Activated CD4-positive, CD25-positive, alpha-beta regulatory T cell treated with anti-CD3 and anti-CD28 coated beads, Interleukin-2, amount 50 U/mL, for 24 hours (primary cell): ENCODE measurements around the gene TSEN2.
A peak's percentile ranks its signal among the peaks of the same experiment; 100 is the strongest.
"Not testable (repeated sequence)": the region's sequence is repeated elsewhere in the genome, so short reads cannot be mapped to it uniquely, and the experiment has no call there.

Experiments
- ATAC-seq, 2 donors: fragments of 150-1000 bp; cut with Tn5 transposase; one replicate each; pipeline ENCODE4 v1.10.0; 2021; ENCODE audit warnings: mild to moderate bottlenecking in 1 of 2, moderate library complexity in 1 of 2

TSEN2 gene

DNA sequence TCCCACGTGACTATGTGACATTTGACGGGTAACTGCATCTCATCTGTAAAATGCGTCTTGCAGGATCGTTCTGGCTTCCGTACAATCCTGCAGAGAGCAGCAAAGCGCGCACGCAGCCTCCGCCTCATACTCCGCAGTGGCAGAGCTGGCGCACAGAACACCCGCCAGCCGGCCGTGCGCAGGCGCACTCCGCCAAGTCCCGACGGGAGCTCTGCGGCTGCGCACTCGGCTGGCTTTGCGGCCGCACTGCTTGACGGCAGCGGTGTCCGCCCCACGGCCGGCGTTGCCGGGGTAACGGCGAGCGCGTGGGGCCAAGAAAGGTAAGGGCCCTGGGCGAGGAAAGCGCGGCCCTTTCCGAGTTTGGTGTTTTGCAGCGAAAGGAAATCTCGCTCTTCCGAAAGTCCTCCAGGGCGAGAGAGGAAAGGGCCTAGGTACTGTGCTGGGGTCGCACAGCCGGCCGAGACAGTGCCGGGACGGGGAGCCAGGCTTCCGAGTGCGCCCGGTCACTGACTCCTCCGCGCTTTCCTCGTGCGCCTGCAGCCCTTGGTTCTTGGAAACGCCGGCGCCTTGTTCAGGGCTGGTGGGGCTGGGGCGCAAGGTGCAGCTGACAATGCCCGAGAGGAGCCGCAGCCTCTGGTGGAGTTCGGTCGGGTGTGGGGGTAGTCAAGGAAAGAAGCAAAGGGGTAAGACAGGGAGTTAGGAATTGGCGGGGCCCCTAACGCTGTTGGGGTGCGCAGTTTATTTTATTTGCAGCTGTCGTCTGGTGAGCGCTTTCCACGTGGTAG is at the start of gene TSEN2:
TSS of gene TSEN2 (plus strand) at position 283 of the 785 bp plus-strand sequence. CDS start 5,321 bp downstream, outside the sequence.
- ATAC-seq = peak; percentile 96 to 97

GRCh38 chr3:12436514-12437220 is 47.6 kb upstream of the TSEN2 start:
- ATAC-seq = no peak

GRCh38 chr3:12437221-12437605 is 47.1 kb upstream of the TSEN2 start:
- ATAC-seq = no peak

- ATAC-seq = no peak
These were observed 46.4 kb upstream of the TSEN2 start for GRCh38 chr3:12437861-12438260.

- ATAC-seq = no peak
These were observed 46.0 kb upstream of the TSEN2 start for GRCh38 chr3:12438318-12438717.

DNA sequence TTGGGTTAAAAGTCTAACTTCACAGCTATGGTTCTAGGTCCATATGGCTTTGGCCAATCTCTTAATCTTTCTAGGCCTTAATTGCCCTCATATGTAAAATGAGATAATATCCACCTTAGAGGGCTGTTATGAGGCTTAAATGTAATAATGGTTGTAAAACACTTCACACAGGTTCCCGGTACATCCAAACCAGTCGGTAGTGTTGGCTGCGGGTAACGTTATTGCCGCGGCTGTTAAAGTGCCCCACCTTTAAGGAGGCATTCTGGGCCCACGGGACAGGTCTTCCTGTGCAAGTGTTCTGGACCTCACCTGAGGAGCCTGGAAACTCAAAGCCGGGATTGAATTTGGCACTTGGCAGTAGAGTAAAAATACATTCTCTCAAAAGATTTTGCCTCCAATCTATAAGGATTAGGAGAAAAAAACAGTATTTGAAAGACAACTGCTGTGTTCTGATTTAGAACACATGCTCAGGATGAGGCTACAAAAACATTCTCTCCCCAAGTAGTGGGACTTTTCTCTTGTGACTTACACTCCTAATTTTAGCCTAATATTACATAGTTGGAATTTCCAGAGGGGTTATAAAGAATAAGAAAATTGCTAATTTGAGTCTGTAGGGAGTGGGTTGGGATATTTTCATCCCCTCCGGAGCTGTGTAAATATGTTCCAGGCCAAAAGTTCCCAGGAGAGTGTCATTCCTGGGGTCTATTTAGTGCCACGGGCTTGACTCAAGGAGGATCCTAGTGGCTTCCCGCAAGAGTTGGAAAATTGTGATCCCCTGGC is 44.9 kb upstream of the TSEN2 start:
- no peak for ATAC-seq

- no peak for ATAC-seq
These were observed 43.2 kb upstream of the TSEN2 start for GRCh38 chr3:12440927-12441714.

- no peak for ATAC-seq
These were observed 41.4 kb upstream of the TSEN2 start for GRCh38 chr3:12442654-12443501.

- ATAC-seq = no peak
These were observed 40.3 kb upstream of the TSEN2 start for GRCh38 chr3:12443781-12444522.

DNA sequence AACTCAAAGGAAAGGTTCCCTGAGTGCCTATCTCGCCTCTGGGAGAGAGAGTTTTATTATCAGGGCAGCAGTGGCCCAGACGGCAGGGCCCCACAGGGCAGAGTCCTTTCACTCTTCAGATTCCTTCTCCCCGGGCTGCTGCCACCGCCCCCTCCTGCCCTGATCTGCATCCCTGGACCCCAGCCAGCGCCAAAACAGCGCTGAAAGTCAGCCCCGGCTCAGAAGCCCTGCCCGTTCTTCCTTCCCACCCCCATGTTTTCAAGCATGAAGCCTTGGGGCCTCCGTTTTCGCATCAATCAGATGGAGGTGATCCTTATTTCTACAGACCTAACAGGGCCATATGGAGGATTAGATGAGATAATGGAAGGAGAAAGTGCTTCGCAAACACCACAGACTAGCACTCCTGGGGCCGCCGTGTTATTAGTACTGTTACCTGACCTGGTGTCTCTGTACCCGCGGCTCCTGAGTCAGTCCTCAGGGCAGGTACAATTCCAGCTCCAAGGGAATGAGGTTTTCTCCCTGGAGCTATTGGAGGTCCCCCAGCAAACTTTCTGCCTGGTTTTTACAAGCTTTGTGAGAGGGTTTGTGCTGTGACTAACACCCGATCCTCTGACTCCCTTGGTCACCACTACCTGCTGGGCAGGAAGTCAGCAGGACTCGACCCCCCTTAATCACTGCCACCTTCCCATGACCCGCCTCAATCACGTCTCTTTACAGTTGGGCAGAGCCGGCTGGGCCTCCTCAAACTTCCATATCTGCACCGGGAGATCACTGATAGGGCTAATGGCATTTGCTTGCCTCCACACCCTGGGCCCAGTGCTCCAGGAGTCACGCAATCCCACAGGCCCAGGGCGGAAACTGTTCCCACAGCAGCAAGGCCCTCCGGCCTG is 39.5 kb upstream of the TSEN2 start:
- ATAC-seq = no peak

- no peak for ATAC-seq
These were observed 38.6 kb upstream of the TSEN2 start for GRCh38 chr3:12445523-12446240.

- no peak for ATAC-seq
These were observed 38.0 kb upstream of the TSEN2 start for GRCh38 chr3:12446298-12446697.

GRCh38 chr3:12447075-12447474 is 37.2 kb upstream of the TSEN2 start:
- ATAC-seq = no peak

DNA sequence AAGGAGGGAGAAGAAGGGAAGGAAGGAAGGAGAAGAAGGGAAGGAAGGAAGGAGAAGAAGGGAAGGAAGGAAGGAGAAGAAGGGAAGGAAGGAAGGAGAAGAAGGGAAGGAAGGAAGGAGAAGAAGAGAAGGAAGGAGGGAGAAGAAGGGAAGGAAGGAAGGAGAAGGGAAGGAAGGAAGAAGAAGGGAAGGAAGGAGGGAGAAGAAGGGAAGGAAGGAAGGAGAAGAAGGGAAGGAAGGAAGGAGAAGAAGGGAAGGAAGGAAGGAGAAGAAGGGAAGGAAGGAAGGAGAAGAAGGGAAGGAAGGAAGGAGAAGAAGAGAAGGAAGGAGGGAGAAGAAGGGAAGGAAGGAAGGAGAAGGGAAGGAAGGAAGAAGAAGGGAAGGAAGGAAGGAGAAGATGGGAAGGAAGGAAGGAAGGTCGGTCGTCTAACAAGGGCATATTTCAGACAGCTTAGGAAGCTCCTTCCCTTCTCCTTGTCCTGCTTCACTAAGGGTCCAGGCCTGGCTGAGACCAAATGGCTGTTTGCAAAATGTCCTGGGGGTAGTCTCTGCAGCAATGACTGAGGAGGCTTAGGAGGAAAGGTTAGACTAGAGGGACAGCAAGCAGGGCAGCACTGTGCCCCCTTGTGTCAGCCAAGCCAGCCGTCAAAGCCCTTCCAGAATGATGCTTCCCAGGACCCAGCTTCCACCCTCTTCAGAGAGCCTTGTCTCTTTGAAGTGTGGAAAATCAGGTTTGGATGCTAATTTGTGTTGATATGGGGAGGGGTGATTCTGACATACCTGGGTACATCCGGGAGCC is 35.7 kb upstream of the TSEN2 start:
- not testable (repeated sequence) for ATAC-seq

- ATAC-seq = no peak
These were observed 34.2 kb upstream of the TSEN2 start for GRCh38 chr3:12449889-12450682.

DNA sequence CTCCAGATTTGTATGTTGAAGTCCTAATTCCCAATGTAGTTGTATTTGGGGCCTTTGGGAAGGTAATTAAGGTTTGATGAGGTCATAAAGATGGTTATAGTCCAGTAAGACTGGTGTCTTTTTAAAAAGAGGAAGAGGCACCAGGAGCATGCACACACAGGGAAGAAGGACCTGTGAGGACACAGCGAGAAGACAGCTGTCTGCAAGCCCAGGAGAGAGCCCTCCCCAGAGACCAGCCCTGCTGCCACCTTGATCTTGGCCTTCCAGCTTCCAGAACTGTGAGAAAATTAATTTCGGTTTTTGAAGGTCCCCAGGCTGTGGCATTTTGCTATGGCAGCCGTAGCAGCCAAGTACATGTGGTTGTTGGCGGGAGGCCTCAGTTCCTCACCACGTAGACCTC is 32.8 kb upstream of the TSEN2 start:
- ATAC-seq = no peak

DNA sequence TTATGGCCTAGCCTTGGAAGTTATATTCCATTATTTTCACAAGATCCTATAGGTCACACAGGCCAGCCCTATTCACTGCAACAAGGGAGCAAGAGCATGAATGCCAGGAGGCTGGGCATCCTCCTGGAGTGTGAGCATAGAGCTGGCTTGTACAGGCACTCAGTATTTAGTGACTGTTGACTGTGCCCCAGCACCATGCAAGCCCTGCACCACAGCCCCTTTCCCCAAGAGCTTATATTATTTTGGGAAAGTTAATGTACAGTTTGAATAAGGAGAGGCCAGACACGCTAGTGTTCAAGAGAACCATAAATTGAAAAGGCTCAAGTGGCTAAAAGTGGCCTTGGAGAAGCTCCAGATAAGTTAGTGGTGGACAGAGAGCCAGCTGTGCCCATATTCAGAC is 32.3 kb upstream of the TSEN2 start:
- no peak for ATAC-seq
